Karpas-422 (cell line): ENCODE measurements around the gene FAM118B. TPM values are rescaled to one million over a fixed set of nuclear protein-coding genes. Genes with fewer than 3 reads are reported as not detected.
"Not testable (repeated sequence)": the region's sequence is repeated elsewhere in the genome, so short reads cannot be mapped to it uniquely, and the experiment has no call there.

Experiments used
- DNase-seq: peaks from one replicate; pipeline ENCODE4 v3.0.0-alpha.2; 2015
- H2AFZ ChIP-seq: fragments of 200-600 bp; sonication (generic); 2 replicates; pipeline ENCODE4 v1.6.1; 2014; ENCODE audit warnings: antibody characterized with exemption, low read length, mixed read lengths
- H3K27ac ChIP-seq: fragments of 200-600 bp; sonication (generic); 2 replicates; pipeline ENCODE4 v1.5.1; 2014; ENCODE audit warnings: mild to moderate bottlenecking, low read length, moderate library complexity
- H3K27me3 ChIP-seq: fragments of 200-600 bp; sonication (generic); 2 replicates; pipeline ENCODE4 v1.6.1; 2014; ENCODE audit warnings: low read length, mixed read lengths
- H3K36me3 ChIP-seq: fragments of 200-600 bp; sonication (generic); 2 replicates; pipeline ENCODE4 v1.6.1; 2014; ENCODE audit warnings: low read length, mixed read lengths; ENCODE audit not compliant: insufficient read depth
- H3K4me1 ChIP-seq: fragments of 200-600 bp; sonication (generic); 2 replicates; pipeline ENCODE4 v1.6.1; 2014; ENCODE audit warnings: mild to moderate bottlenecking, low read length, mixed read lengths
- H3K4me2 ChIP-seq: fragments of 200-600 bp; sonication (generic); 2 replicates; pipeline ENCODE4 v1.6.1; 2014; ENCODE audit warnings: low read length, low read depth, mild to moderate bottlenecking; ENCODE audit not compliant: poor library complexity, severe bottlenecking
- H3K4me3 ChIP-seq: fragments of 200-600 bp; sonication (generic); 2 replicates; pipeline ENCODE4 v1.5.1; 2014; ENCODE audit warnings: mild to moderate bottlenecking, antibody characterized with exemption, low read length, mixed read lengths
- H3K79me2 ChIP-seq: fragments of 200-600 bp; sonication (generic); 2 replicates; pipeline ENCODE4 v1.6.1; 2014; ENCODE audit warnings: mild to moderate bottlenecking, low read length, mixed read lengths
- H3K9ac ChIP-seq: fragments of 200-600 bp; sonication (generic); 2 replicates; pipeline ENCODE4 v1.6.0; 2014; ENCODE audit warnings: low read length
- H3K9me2 ChIP-seq: fragments of 200-600 bp; sonication (generic), shearing (Covaris generic); replicated peaks from 2 replicates; pipeline ENCODE4 v1.6.0; 2014; ENCODE audit warnings: mild to moderate bottlenecking, low read length, moderate library complexity; ENCODE audit not compliant: insufficient read depth
- H3K9me3 ChIP-seq: fragments of 300-700, 200-600 bp; sonication (generic); 2 replicates; pipeline ENCODE4 v1.6.1; 2014; ENCODE audit warnings: low read length, mixed read lengths
- H4K20me1 ChIP-seq: fragments of 200-600 bp; sonication (generic); 2 replicates; pipeline ENCODE4 v1.6.1; 2014; ENCODE audit warnings: mild to moderate bottlenecking, antibody characterized with exemption, low read length, low read depth; ENCODE audit not compliant: insufficient read depth
- total RNA-seq: library from RNA; depleted of rRNA; stranded (reverse); fragments of >200 nt; shearing (Covaris generic); gene quantifications from 2 replicates; pipeline ENCODE4 v1.2.3, GENCODE V29; 2014; ENCODE audit warnings: low replicate concordance

Gene FAM118B
- total RNA-seq, 1 experiment from 2014 or later: 14.8 TPM

GRCh38 chr11:126231725-126232459, 20.3 kb downstream of the FAM118B start:
- Histone ChIP-seq H3K27me3 (no peaks in the 10 kb centered on the region), H3K9me3 (no peaks in the 10 kb centered on the region), H3K27ac (no peak overlapping the region), H3K4me1 (no peaks in the 10 kb centered on the region), H3K36me3 (no peaks in the 10 kb centered on the region), H2AFZ (no peak overlapping the region), H3K9ac (no peak overlapping the region), H3K9me2 (no peaks in the 10 kb centered on the region), H4K20me1 (no peaks in the 10 kb centered on the region), H3K79me2 (no peaks in the 10 kb centered on the region), H3K4me3 (no peak overlapping the region), H3K4me2 (no peak overlapping the region)
- DNase-seq: no peak

- Histone ChIP-seq H3K4me2 (no peak overlapping the region), H3K9me2 (no peaks in the 10 kb centered on the region), H3K4me1 (no peaks in the 10 kb centered on the region), H4K20me1 (no peaks in the 10 kb centered on the region), H3K9me3 (no peaks in the 10 kb centered on the region), H3K4me3 (no peak overlapping the region), H3K79me2 (no peaks in the 10 kb centered on the region), H3K27me3 (no peaks in the 10 kb centered on the region), H3K36me3 (no peaks in the 10 kb centered on the region), H2AFZ (no peak overlapping the region), H3K9ac (no peak overlapping the region), H3K27ac (no peak overlapping the region)
- DNase-seq: no peak
Observed at GRCh38 chr11:126232683-126233082, 21.1 kb downstream of the FAM118B start.

- Histone ChIP-seq H4K20me1 (no peaks in the 10 kb centered on the region), H3K4me3 (no peak overlapping the region), H3K36me3 (no peaks in the 10 kb centered on the region), H3K9me2 (no peaks in the 10 kb centered on the region), H3K27me3 (no peaks in the 10 kb centered on the region), H3K9me3 (no peaks in the 10 kb centered on the region), H3K4me2 (no peak overlapping the region), H3K27ac (no peak overlapping the region), H3K4me1 (no peaks in the 10 kb centered on the region), H2AFZ (no peak overlapping the region), H3K79me2 (no peaks in the 10 kb centered on the region), H3K9ac (no peak overlapping the region)
- no peak for DNase-seq
Observed at GRCh38 chr11:126233391-126233790, 21.8 kb downstream of the FAM118B start.

GRCh38 chr11:126246636-126247035, 35.1 kb downstream of the FAM118B start:
- Histone ChIP-seq H2AFZ (no peak overlapping the region), H3K4me3 (no peak overlapping the region), H3K79me2 (no peaks in the 10 kb centered on the region), H3K9me3 (no peaks in the 10 kb centered on the region), H3K27me3 (no peaks in the 10 kb centered on the region), H3K9me2 (no peaks in the 10 kb centered on the region), H3K27ac (no peak overlapping the region), H3K36me3 (no peaks in the 10 kb centered on the region), H3K4me2 (no peak overlapping the region), H3K4me1 (no peaks in the 10 kb centered on the region), H4K20me1 (no peaks in the 10 kb centered on the region), H3K9ac (no peak overlapping the region)
- no peak for DNase-seq

GRCh38 chr11:126253265-126253664, 41.7 kb downstream of the FAM118B start:
- no peaks in the 10 kb centered on the region for H3K27me3 ChIP-seq
- H3K9me2 ChIP-seq: no peaks in the 10 kb centered on the region
- H3K27ac ChIP-seq: no peak overlapping the region
- H3K4me1 ChIP-seq: no peaks in the 10 kb centered on the region
- no peak overlapping the region for H3K4me2 ChIP-seq
- no peaks in the 10 kb centered on the region for H3K9me3 ChIP-seq
- no peak overlapping the region for H3K9ac ChIP-seq
- no peak overlapping the region for H2AFZ ChIP-seq
- no peak overlapping the region for H3K4me3 ChIP-seq
- no peak for DNase-seq
- H3K36me3 ChIP-seq: 0 out of 2 replicates have a peak, but pooled peaks cover 3% of the 10 kb centered on the region
- no peaks in the 10 kb centered on the region for H3K79me2 ChIP-seq
- H4K20me1 ChIP-seq: no peaks in the 10 kb centered on the region

- no peak for DNase-seq
- Histone ChIP-seq H3K4me1 (no peaks in the 10 kb centered on the region), H3K27me3 (no peaks in the 10 kb centered on the region), H2AFZ (no peak overlapping the region), H3K4me2 (no peak overlapping the region), H3K36me3 (0 out of 2 replicates have a peak, but pooled peaks cover 3% of the 10 kb centered on the region), H3K9me3 (no peaks in the 10 kb centered on the region), H3K9me2 (no peaks in the 10 kb centered on the region), H3K9ac (no peak overlapping the region), H3K79me2 (no peaks in the 10 kb centered on the region), H3K4me3 (no peak overlapping the region), H3K27ac (no peak overlapping the region), H4K20me1 (no peaks in the 10 kb centered on the region)
Observed at GRCh38 chr11:126254819-126255218, 43.2 kb downstream of the FAM118B start.

- H3K9ac ChIP-seq, H3K79me2 ChIP-seq, H4K20me1 ChIP-seq, H2AFZ ChIP-seq, DNase-seq, H3K9me2 ChIP-seq, H3K27me3 ChIP-seq, H3K27ac ChIP-seq, H3K4me1 ChIP-seq, H3K36me3 ChIP-seq, H3K4me3 ChIP-seq, H3K4me2 ChIP-seq, H3K9me3 ChIP-seq: not testable (repeated sequence)
Observed at GRCh38 chr11:126255507-126255906, 43.9 kb downstream of the FAM118B start.

- Histone ChIP-seq H3K36me3 (0 out of 2 replicates have a peak, but pooled peaks cover 3% of the 10 kb centered on the region), H3K79me2 (no peaks in the 10 kb centered on the region), H3K4me1 (no peaks in the 10 kb centered on the region), H3K9me2 (no peaks in the 10 kb centered on the region), H3K9me3 (no peaks in the 10 kb centered on the region), H3K4me2 (no peak overlapping the region), H2AFZ (no peak overlapping the region), H3K27me3 (no peaks in the 10 kb centered on the region), H3K9ac (no peak overlapping the region), H4K20me1 (no peaks in the 10 kb centered on the region), H3K4me3 (no peak overlapping the region), H3K27ac (no peak overlapping the region)
- no peak for DNase-seq
Observed at GRCh38 chr11:126256216-126256615, 44.6 kb downstream of the FAM118B start.
